Memory B cell (primary cell): Measurements from ENCODE around the gene ANGEL1.

ENCODE experiments used
- ATAC-seq: fragments of 150-1000 bp; cut with Tn5 transposase; 2 replicates; pipeline ENCODE4 v1.10.0; 2021; ENCODE audit warnings: low read depth, mild to moderate bottlenecking, moderate library complexity
- DNase-seq, 2 donors: peaks; one replicate each; pipeline ENCODE4 v3.0.0; 2022; ENCODE audit warnings: low spot score in 2 of 2
- H3K27ac Mint-ChIP-seq: one replicate; pipeline ENCODE4 v1.8.0; 2022; ENCODE audit warnings: mild to moderate bottlenecking, moderate library complexity, mixed read lengths
- H3K27me3 Mint-ChIP-seq: one replicate; pipeline ENCODE4 v1.8.0; 2022; ENCODE audit warnings: mixed read lengths
- H3K36me3 Mint-ChIP-seq: one replicate; pipeline ENCODE4 v1.8.0; 2022; ENCODE audit warnings: mild to moderate bottlenecking, mixed read lengths
- H3K4me1 Mint-ChIP-seq: one replicate; pipeline ENCODE4 v1.8.0; 2022; ENCODE audit warnings: mixed read lengths
- H3K4me3 Mint-ChIP-seq: one replicate; pipeline ENCODE4 v1.8.0; 2022; ENCODE audit warnings: mild to moderate bottlenecking, moderate library complexity, mixed read lengths
- H3K9me3 Mint-ChIP-seq: one replicate; pipeline ENCODE4 v1.8.0; 2022; ENCODE audit warnings: mixed read lengths

ANGEL1 gene

DNA sequence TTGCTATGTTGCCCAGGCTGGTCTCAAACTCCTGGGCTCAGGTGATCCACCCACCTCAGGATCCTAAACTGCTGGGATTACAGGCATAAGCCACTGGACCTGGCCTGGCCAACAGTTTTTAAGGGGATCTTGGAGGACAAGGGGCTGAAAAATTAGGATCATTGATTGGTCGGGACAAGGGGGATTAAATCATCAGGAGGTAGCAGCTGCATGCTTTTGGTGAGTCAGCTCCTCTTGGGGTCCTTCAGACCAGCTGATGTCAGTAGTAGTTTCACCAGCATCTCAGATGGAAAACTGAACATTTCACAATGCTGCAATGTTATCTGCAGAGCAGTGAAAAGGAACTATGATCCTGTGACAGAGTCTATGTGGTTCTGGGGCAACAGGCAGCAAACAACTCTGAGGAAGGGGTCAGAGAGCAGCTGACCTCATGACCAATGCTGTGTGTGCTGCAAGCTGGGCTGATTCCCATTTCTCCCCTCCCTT lies 19.9 kb upstream of the ANGEL1 start:
- DNase-seq (no peak), ATAC-seq (no peak)
- Mint-ChIP-seq H3K36me3 (no peaks in the 10 kb centered on the region), H3K27me3 (peaks cover 11% of the 10 kb centered on the region), H3K27ac (no peak overlapping the region), H3K9me3 (no peaks in the 10 kb centered on the region), H3K4me3 (no peak overlapping the region), H3K4me1 (no peaks in the 10 kb centered on the region)

DNA sequence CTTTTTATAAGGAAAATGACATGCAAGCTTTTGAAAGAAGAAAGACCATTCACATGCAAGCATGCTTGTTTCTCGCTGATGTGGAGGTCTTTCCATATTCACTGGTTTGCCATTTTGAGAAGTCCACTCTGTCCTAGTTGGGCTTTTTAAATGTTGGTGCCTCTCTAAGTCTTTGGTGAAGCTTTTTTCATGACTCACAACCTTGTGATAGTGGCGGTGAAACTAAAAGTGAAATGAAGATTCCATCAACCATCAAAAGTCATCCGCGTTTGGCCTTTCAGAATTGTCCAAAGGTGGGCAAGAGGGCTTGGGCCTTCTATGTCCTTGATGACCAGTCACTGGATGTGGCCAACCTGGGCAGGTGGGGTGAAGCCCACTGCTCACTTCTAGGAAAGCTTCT lies 17.9 kb upstream of the ANGEL1 start:
- Mint-ChIP-seq H3K27me3 (peaks cover 9% of the 10 kb centered on the region), H3K4me1 (no peaks in the 10 kb centered on the region), H3K27ac (no peak overlapping the region), H3K4me3 (no peak overlapping the region), H3K36me3 (no peaks in the 10 kb centered on the region), H3K9me3 (no peaks in the 10 kb centered on the region)
- no peak for DNase-seq
- no peak for ATAC-seq

DNA sequence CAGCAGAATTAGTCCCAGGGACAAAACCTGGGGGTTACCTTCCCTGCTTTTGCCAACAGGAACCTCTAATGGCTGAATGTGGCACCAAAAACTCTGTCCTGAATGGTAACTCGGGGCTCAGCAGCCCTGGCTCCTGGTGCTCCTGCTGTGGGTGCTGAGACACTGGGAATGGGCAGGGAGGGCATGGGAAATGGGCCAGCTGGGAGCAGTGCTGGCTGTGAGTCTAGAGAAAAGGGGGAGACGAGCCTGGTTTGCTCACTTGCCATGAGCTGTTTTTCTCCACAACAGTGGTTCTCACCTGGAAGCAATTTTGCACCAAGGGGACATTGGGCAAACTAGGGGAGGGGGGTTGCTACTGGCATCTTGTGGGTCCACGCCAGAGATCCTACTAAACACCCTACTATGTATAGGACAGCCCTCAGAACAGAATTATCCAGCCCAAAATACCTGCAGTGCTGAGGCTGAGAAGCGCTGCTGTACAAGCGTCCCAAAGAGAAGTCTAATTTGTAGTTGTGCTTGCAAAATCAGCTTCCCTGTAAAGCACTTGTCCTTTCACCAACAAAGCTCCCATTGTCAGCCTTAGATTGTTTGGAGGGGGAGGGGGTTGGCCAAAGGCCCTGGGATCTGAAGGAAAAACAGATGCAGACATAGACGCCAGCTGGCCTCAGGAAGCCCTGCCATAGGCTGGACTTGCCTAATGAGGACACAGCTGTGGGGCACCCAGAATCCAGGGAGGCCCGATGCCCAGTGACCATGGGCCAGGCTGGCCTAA lies 17.2 kb upstream of the ANGEL1 start:
- Mint-ChIP-seq H3K36me3 (no peaks in the 10 kb centered on the region), H3K27me3 (peaks cover 10% of the 10 kb centered on the region), H3K4me1 (no peaks in the 10 kb centered on the region), H3K27ac (no peak overlapping the region), H3K9me3 (no peaks in the 10 kb centered on the region), H3K4me3 (no peak overlapping the region)
- ATAC-seq (no peak), DNase-seq (no peak)

DNA sequence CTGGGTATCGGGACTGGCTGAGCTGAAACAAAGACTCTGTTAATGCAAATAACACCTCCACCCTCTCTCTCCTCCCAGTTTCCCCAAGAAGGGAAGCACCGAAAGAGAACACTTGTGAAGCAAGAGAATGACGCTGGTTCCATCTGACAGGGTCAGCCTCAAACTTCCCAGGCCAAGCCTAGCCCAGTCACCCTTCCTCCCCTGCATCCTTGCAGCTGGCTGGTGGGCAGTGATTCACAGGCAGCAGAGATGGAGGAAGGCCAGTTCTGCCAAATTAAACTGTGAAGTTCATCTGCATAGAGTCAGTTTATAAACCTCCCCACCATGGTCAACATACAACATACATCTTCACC lies 16.3 kb upstream of the ANGEL1 start:
- no peak overlapping the region for H3K4me3 Mint-ChIP-seq
- H3K27ac Mint-ChIP-seq: no peak overlapping the region
- no peaks in the 10 kb centered on the region for H3K9me3 Mint-ChIP-seq
- no peaks in the 10 kb centered on the region for H3K36me3 Mint-ChIP-seq
- no peak for DNase-seq
- no peak for ATAC-seq
- H3K4me1 Mint-ChIP-seq: no peaks in the 10 kb centered on the region
- H3K27me3 Mint-ChIP-seq: peaks cover 8% of the 10 kb centered on the region

DNA sequence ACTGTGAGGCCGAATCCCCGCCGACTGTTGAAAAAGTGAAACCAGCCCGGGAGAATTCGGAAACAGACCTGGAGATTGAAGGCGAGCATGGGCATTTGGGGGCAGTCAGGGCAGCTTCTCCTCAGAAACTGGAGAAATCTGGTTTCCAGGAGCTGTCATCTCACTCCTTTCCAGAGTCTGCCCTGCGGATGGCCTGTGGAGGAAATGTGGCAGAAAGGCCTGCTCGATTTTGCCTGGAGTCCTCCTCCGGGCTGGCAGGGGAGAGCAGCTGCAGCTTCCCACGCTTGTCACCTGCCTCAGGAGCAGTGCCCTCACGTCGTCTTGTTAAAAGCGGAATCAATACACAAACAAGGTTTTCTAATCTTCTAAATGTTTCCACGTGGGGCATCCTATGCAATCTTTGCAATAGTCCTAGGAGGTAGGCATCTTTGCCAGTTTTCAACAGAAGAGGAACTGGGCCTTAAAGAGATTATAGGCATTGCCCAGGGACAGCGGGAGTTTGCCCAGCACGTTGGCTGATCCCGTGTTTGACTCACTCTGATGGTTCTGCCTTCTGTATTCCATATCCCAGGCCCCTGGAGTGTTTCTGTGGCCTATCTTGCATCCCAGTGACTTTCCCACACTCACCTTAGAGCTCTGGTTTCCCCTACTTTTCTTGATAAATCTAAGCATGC lies 15.8 kb upstream of the ANGEL1 start:
- H3K36me3 Mint-ChIP-seq: no peaks in the 10 kb centered on the region
- no peak overlapping the region for H3K4me3 Mint-ChIP-seq
- H3K27ac Mint-ChIP-seq: no peak overlapping the region
- ATAC-seq: no peak
- DNase-seq: no peak
- H3K9me3 Mint-ChIP-seq: no peaks in the 10 kb centered on the region
- no peaks in the 10 kb centered on the region for H3K4me1 Mint-ChIP-seq
- peaks cover 6% of the 10 kb centered on the region for H3K27me3 Mint-ChIP-seq

DNA sequence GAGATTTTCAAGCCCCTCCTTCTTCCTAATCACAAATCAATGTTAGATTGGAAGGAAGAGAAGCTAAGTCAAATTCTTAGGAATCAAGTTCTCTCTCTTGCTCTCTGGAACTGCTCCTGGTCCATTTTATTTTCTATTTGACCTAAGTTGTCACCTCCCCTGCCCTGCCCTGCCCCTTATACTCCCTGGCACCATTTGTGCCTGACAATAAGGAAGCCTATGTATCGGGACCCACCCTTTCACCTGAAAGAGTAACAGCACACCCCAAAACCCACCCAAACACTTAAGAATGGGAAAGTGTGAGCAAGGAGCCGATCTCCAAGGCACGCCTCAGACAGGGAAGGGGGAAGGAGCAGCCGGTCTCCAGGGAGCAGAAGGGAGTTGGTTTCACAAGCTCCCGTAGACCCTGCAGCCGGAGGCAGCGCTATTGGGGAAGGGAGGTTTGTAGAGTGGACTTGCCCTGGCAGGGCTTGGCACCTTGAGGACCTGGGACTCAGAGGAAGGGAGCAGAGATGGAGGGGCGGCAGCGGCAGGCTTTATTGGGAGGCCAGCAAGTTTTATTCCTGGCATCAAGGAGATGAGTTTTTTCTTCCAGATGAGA lies 15.1 kb upstream of the ANGEL1 start:
- no peaks in the 10 kb centered on the region for H3K4me1 Mint-ChIP-seq
- ATAC-seq: no peak
- H3K36me3 Mint-ChIP-seq: no peaks in the 10 kb centered on the region
- peaks cover 7% of the 10 kb centered on the region for H3K27me3 Mint-ChIP-seq
- DNase-seq: no peak
- H3K27ac Mint-ChIP-seq: no peak overlapping the region
- H3K9me3 Mint-ChIP-seq: no peaks in the 10 kb centered on the region
- H3K4me3 Mint-ChIP-seq: no peak overlapping the region

DNA sequence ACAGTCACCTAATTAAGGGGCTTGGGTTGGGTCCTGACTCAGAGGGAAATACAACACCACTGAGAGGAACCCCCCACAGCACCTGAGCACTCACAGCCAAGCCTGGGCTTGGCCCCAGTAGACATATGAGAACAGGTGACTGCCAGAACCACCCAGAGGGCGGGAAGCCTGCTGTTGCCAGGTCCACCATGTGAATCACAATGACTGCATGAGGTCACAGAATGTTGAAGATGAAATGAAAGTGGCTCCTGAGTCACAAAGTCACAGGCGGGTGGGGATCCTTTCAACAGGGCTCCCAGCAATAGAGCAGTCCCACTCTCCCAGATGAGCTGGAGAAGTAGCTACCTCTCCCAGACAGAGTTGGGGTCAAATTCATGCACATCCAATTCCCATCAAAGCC lies 13.4 kb upstream of the ANGEL1 start, which contains the start of gene LRRC74A:
LRRC74A (plus strand) TSS at position 287 of the 400 bp plus-strand sequence. CDS start 290 bp downstream, outside the sequence.
- no peaks in the 10 kb centered on the region for H3K36me3 Mint-ChIP-seq
- no peaks in the 10 kb centered on the region for H3K4me1 Mint-ChIP-seq
- H3K27ac Mint-ChIP-seq: no peak within 1 kb of the TSS
- H3K27me3 Mint-ChIP-seq: peaks cover 7% of the 10 kb centered on the region
- DNase-seq (no peak), ATAC-seq (no peak)
- no peak within 1 kb of the TSS for H3K4me3 Mint-ChIP-seq
- H3K9me3 Mint-ChIP-seq: no peaks in the 10 kb centered on the region

DNA sequence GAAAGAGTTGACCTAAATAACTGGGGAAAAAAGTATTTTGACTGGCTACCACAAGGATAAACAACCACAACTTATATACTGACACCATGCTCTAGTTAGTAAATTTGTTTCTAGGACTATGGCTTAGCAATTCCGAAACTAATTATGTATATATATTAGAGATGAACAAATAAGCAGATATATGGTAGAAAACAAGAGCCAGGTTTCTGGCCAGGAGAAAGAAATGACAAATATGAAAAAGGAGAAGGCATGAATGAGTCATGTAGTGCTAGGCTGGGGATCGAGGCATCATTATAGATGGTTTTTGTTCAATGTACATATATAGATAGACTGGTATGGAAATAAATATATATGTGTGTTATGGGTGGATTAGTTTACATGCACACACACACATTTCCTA lies 8.0 kb upstream of the ANGEL1 start:
- H3K27ac Mint-ChIP-seq: no peak overlapping the region
- ATAC-seq (no peak), DNase-seq (no peak)
- no peaks in the 10 kb centered on the region for H3K36me3 Mint-ChIP-seq
- H3K4me3 Mint-ChIP-seq: no peak overlapping the region
- H3K4me1 Mint-ChIP-seq: no peaks in the 10 kb centered on the region
- no peaks in the 10 kb centered on the region for H3K9me3 Mint-ChIP-seq
- peaks cover 12% of the 10 kb centered on the region for H3K27me3 Mint-ChIP-seq

DNA sequence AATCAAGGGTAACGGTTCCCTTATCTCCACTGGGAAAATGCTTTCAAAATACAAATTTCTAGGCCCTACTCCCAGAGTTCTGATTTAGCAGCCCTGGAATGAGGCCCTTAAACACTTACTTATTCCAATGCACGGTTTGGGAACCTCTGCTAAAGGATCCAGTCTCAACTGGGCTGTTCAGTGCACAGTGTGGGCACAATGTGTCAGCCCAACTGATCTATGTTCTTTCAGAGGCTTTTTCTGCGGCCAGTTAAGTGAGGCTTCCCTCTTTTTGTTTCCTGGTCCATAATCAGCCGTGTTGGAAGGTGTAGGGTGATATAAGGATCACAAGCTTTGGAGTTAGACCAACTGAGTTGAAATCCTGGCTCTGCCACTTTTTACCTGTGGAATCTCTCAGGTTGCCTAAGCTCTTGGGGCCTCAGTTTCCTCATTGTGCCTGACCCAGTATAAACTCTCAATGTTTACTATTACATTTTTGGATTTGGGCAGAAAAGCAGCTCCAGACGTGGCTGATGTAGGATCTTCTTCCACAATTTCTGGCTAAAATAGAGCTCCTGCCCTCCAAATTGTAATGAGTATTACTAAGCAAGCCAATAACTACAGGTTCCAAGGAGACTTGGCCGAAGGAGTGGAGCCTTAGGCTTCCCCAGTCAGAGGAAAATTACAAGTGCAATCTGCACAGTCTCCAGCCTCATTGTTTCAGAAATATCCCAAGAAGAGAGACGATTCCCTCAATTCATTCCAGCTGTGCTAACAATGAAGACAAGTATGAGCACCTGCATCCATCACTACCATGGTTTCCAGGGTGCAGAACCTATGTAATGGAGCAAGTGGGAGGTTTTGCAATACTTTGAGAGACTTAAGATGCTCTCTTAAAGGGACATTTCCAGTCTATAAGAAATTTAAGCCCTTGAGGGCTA lies 2.3 kb upstream of the ANGEL1 start:
- Mint-ChIP-seq H3K27me3 (peaks cover 2% of the 10 kb centered on the region), H3K27ac (no peak overlapping the region), H3K4me3 (no peak overlapping the region), H3K4me1 (peaks cover 21% of the 10 kb centered on the region), H3K9me3 (no peaks in the 10 kb centered on the region), H3K36me3 (no peaks in the 10 kb centered on the region)
- no peak for DNase-seq
- no peak for ATAC-seq

DNA sequence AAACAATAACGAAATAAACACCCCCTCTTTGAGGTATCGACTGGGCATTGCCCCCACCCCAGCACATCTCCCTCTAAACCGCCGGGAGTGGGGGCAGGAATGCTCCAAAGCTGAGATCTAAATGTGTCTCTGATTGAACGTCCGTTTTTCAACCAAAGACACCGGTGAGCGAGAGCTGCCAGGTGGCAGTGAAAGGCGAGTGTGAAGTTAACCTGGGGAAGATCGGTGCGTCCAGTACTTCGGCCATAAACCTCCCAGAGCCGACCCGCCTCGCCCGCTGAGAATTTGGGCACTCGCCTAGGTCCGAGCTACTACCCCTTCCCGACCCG lies 625 bp downstream of the ANGEL1 start:
- H3K4me1 Mint-ChIP-seq: peaks cover 25% of the 10 kb centered on the region
- peak overlapping the region; percentile 94 for H3K4me3 Mint-ChIP-seq
- H3K9me3 Mint-ChIP-seq: no peaks in the 10 kb centered on the region
- ATAC-seq (peak; percentile 13), DNase-seq (peak in 1 of 2 donors; percentile 20)
- peaks cover 17% of the 10 kb centered on the region for H3K36me3 Mint-ChIP-seq
- H3K27me3 Mint-ChIP-seq: no peaks in the 10 kb centered on the region
- H3K27ac Mint-ChIP-seq: peak overlapping the region; percentile 95

DNA sequence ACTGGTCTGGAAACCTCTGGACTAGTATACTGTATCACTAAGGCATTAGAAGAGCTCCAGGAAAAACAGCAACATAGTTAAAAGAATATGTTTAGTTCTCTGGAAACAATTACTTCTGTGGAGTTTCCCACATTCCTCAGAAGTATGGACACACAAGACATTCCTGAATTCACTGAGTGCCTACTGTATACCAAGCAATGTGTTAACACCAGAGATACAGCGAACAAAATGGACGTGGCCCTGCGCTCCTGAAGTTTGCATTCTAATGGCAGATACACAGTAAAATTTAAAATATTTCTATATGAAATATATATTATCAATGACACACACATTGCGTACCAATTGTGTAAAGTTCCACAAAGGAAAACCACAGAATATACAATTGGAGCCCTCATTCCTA lies 1.1 kb downstream of the ANGEL1 start:
- DNase-seq: no peak
- Mint-ChIP-seq H3K4me3 (peak overlapping the region; percentile 94), H3K9me3 (no peaks in the 10 kb centered on the region), H3K27me3 (no peaks in the 10 kb centered on the region), H3K36me3 (peaks cover 20% of the 10 kb centered on the region), H3K4me1 (peaks cover 26% of the 10 kb centered on the region), H3K27ac (peak overlapping the region; percentile 95)
- ATAC-seq: no peak

DNA sequence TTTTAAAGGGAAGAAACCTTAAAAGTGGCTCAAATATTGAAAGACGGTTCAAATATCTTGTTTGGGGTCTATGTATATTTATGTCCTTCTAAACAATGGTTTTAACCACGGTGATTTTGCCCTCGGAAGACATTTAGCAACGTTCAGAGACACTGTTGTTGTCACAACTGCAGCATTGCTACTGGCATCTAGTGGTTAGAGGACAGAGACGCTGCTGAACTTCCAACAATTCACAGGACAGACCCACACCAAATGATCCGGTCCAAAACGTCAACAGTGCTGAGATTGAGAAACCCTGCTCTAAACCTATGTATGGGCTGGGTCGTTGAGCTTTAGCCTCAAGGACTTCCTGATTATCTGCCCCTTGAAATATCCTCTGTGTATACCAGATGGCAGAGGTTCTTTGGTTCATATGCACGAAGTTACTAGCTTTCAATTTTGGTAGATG lies 1.7 kb downstream of the ANGEL1 start:
- peak overlapping the region; percentile 55 for H3K27ac Mint-ChIP-seq
- no peaks in the 10 kb centered on the region for H3K27me3 Mint-ChIP-seq
- H3K9me3 Mint-ChIP-seq: no peaks in the 10 kb centered on the region
- peaks cover 20% of the 10 kb centered on the region for H3K36me3 Mint-ChIP-seq
- ATAC-seq (no peak), DNase-seq (no peak)
- peak overlapping the region; percentile 94 for H3K4me3 Mint-ChIP-seq
- peaks cover 26% of the 10 kb centered on the region for H3K4me1 Mint-ChIP-seq

DNA sequence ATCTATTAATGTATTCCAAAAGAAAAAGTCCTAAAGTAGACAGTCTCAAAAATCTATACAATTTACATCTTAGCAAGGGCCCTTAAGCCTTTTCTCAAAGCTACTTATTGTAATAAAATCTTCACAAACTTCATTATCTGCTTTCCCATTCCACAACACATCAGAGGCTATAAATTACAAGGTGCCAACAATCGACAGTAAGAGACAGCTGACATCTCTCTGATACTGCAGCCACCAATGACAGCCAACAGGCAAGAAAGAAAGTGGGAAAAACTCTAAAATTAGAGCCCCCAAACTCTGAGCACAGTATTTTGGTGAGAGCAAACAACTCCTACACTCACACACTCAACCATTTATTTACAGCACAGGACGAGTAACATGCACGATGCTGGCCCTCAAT lies 2.2 kb downstream of the ANGEL1 start:
- Mint-ChIP-seq H3K27ac (peak overlapping the region; percentile 55), H3K9me3 (no peaks in the 10 kb centered on the region), H3K27me3 (no peaks in the 10 kb centered on the region), H3K4me3 (no peak overlapping the region), H3K36me3 (peaks cover 22% of the 10 kb centered on the region), H3K4me1 (peaks cover 26% of the 10 kb centered on the region)
- ATAC-seq: no peak
- DNase-seq: no peak

DNA sequence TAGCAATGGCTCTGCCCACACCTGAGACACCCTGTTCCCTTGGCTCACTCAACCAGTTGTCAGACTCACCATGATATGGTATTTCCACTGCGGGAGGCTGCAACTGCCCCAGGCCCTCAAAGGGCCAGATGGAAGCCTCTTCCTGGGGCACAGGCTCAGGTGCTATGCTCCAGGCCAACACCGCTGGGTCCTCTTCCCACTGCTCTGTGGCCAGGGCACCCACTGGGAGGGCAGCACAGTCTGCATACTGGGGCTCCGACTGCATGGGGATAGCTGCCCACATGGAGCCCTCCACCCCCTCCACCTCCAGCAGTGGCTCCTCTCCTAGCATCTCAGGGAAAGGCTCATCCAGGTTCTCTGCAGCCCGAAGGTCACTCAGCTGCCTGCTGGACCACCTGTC lies 3.7 kb downstream of the ANGEL1 start:
- Mint-ChIP-seq H3K9me3 (no peaks in the 10 kb centered on the region), H3K27ac (no peak overlapping the region), H3K36me3 (peaks cover 25% of the 10 kb centered on the region), H3K4me3 (no peak overlapping the region), H3K4me1 (peaks cover 28% of the 10 kb centered on the region), H3K27me3 (no peaks in the 10 kb centered on the region)
- no peak for DNase-seq
- ATAC-seq: no peak
